Tibial nerve (tissue), 4 donors: ENCODE data around the gene RALGDS.

ENCODE experiments used
- EP300 ChIP-seq, 2 donors: sonication (generic); formaldehyde crosslinking; IDR thresholded peaks; one replicate each; pipeline ENCODE4 v1.6.1; 2017; ENCODE audit warnings: antibody characterized with exemption in 2 of 2, mild to moderate bottlenecking in 1 of 2
- POLR2A ChIP-seq, 2 donors: fragments of 450-650 bp; IDR thresholded peaks; one replicate each; pipeline ENCODE4 v1.6.1; 2017; ENCODE audit warnings: antibody characterized with exemption in 2 of 2, mild to moderate bottlenecking in 2 of 2, moderate library complexity in 2 of 2
- TF ChIP-seq, protein P1 (sequence below), 5 experiments: fragments of 200-600 bp in 3 of 5; fragments of 450-650 bp in 2 of 5; sonication (generic) in 3 of 5; IDR thresholded peaks; one replicate each; pipeline ENCODE4 v1.5.1; 2016 to 2019; ENCODE audit warnings: antibody characterized with exemption in 5 of 5, mild to moderate bottlenecking in 3 of 5, moderate library complexity in 2 of 5

DNA sequence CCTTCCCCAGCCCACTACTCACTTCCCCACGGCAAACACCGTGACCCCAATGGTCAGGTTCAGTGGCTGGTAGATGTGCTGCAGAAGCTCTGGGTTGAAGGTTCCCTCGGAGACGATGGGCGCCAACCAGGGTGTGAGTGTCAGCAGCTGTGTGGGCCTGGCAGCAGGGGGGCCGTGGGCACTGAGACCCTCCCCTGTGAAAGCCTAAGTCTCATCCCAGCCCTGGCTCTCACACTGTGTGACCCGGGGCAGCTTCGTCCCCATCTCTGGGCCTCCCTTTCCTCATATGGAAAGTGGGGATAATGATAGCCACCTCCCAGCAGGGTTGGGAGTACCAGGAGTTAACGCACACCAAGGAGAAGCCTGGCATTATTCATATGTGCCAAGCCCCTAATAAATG, 34.1 kb upstream of the RALGDS start:
- TF ChIP-seq, protein P1, sequence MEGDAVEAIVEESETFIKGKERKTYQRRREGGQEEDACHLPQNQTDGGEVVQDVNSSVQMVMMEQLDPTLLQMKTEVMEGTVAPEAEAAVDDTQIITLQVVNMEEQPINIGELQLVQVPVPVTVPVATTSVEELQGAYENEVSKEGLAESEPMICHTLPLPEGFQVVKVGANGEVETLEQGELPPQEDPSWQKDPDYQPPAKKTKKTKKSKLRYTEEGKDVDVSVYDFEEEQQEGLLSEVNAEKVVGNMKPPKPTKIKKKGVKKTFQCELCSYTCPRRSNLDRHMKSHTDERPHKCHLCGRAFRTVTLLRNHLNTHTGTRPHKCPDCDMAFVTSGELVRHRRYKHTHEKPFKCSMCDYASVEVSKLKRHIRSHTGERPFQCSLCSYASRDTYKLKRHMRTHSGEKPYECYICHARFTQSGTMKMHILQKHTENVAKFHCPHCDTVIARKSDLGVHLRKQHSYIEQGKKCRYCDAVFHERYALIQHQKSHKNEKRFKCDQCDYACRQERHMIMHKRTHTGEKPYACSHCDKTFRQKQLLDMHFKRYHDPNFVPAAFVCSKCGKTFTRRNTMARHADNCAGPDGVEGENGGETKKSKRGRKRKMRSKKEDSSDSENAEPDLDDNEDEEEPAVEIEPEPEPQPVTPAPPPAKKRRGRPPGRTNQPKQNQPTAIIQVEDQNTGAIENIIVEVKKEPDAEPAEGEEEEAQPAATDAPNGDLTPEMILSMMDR (IDR thresholded peaks at IDR 0.05): no peak
- TF ChIP-seq POLR2A (IDR thresholded peaks at IDR 0.05) (no peak), EP300 (IDR thresholded peaks at IDR 0.05) (no peak)
